Thoracic aorta (tissue), 2 donors: ENCODE measurements around the gene FANCE. TPM values are rescaled to one million over a fixed set of nuclear protein-coding genes. Genes with fewer than 3 reads are reported as not detected.

Experiments used
- ATAC-seq: fragments of 150-250 bp; one replicate; pipeline ENCODE4 v1.8.0; 2017; ENCODE audit warnings: low read depth; ENCODE audit not compliant: insufficient number of reproducible peaks, low FRiP score
- DNase-seq: peaks from one replicate; pipeline ENCODE4 v3.0.0-alpha.2; 2020; ENCODE audit warnings: low spot score
- H3K27ac ChIP-seq, 2 donors: fragments of 200-600 bp; sonication (generic); 1 replicate in 1 of 2; 2 replicates in 1 of 2; pipeline ENCODE4 v1.5.1; 2016; ENCODE audit warnings: mild to moderate bottlenecking in 2 of 2, moderate library complexity in 2 of 2
- H3K27me3 ChIP-seq: fragments of 200-600 bp; sonication (generic); replicated peaks from 2 replicates; pipeline ENCODE4 v1.6.0; 2016; ENCODE audit warnings: mild to moderate bottlenecking; ENCODE audit not compliant: insufficient read depth
- H3K36me3 ChIP-seq: fragments of 200-600 bp; sonication (generic); one replicate; pipeline ENCODE4 v1.5.1; 2016
- H3K4me1 ChIP-seq, 2 donors: fragments of 200-600 bp; sonication (generic); 1 replicate in 1 of 2; 2 replicates in 1 of 2; pipeline versions ENCODE4 v1.5.1 to v1.6.0; 2016; ENCODE audit warnings: low read depth in 2 of 2, mild to moderate bottlenecking in 1 of 2; ENCODE audit not compliant: control insufficient read depth in 1 of 2
- H3K4me3 ChIP-seq: fragments of 200-600 bp; sonication (generic); 2 replicates; pipeline ENCODE4 v1.5.1; 2016; ENCODE audit warnings: mild to moderate bottlenecking
- H3K9me3 ChIP-seq: fragments of 200-600 bp; sonication (generic); 2 replicates; pipeline ENCODE4 v1.5.1; 2016
- total RNA-seq, 2 donors: library from RNA; depleted of rRNA; stranded (reverse); fragments of >200 nt; gene quantifications; one replicate each; pipeline versions ENCODE4 v1.1.0 to v1.2.3, GENCODE V29; 2016
- TF ChIP-seq, protein P1 (sequence below): fragments of 200-600 bp; sonication (generic); IDR thresholded peaks from one replicate; pipeline ENCODE4 v1.5.1; 2019; ENCODE audit warnings: antibody characterized with exemption

Gene FANCE
- total RNA-seq, 2 donors from 2014 or later = 3.1 to 6.2 TPM

DNA sequence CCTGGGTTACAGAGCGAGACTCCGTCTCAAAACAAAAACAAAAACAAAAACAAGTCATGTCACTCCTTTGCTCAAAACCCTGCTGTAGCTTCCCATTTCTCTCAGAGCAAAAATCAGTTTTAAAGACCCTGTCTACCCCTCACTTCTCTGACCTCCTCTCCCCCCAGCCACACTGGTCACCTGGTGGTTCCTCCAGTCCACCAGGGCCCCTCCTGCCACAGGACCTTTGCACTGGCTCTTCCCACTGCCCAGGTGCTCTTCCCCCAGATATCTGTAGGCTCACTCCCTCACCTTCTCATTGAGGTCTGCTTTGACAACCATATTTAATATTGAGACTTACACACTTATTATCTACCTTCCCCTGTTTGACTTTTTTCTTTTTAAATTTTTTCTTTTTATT lies 49.6 kb downstream of the FANCE start:
- H3K27me3 ChIP-seq = peaks cover 4% of the 10 kb centered on the region
- no peaks in the 10 kb centered on the region for H3K9me3 ChIP-seq
- TF ChIP-seq, protein P1, sequence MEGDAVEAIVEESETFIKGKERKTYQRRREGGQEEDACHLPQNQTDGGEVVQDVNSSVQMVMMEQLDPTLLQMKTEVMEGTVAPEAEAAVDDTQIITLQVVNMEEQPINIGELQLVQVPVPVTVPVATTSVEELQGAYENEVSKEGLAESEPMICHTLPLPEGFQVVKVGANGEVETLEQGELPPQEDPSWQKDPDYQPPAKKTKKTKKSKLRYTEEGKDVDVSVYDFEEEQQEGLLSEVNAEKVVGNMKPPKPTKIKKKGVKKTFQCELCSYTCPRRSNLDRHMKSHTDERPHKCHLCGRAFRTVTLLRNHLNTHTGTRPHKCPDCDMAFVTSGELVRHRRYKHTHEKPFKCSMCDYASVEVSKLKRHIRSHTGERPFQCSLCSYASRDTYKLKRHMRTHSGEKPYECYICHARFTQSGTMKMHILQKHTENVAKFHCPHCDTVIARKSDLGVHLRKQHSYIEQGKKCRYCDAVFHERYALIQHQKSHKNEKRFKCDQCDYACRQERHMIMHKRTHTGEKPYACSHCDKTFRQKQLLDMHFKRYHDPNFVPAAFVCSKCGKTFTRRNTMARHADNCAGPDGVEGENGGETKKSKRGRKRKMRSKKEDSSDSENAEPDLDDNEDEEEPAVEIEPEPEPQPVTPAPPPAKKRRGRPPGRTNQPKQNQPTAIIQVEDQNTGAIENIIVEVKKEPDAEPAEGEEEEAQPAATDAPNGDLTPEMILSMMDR = no peak
- DNase-seq = no peak
- no peak for ATAC-seq
- no peak overlapping the region for H3K27ac ChIP-seq
- H3K4me1 ChIP-seq = peaks cover 0 to 11% of the 10 kb centered on the region in 2 donors
- no peaks in the 10 kb centered on the region for H3K36me3 ChIP-seq
- H3K4me3 ChIP-seq = no peak overlapping the region

DNA sequence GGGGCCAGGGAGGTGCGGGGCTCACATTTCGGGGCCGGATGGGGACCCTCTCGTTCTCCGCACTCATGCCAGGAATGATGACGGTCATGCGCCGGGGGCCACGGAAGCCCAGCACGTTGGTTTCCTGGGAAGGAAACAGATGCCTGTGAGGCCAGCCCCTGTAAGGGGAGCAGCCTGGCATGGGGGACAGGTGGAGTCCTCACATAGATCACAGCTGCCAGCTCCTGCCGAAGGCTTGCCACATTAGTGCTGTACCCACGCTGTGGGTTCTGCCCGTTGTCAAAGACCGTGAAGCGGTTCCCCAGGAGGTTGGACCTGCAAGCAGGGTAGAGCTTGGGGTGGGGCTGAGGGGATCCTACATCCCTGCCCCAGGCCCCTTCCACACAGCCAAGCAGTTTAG lies 51.4 kb downstream of the FANCE start:
- ATAC-seq = no peak
- DNase-seq = no peak
- TF ChIP-seq, protein P1 = no peak
- Histone ChIP-seq H3K27me3 (peaks cover 4% of the 10 kb centered on the region), H3K4me3 (no peak overlapping the region), H3K36me3 (no peaks in the 10 kb centered on the region), H3K27ac (no peak overlapping the region), H3K4me1 (peaks cover 0 to 4% of the 10 kb centered on the region in 2 donors), H3K9me3 (no peaks in the 10 kb centered on the region)

DNA sequence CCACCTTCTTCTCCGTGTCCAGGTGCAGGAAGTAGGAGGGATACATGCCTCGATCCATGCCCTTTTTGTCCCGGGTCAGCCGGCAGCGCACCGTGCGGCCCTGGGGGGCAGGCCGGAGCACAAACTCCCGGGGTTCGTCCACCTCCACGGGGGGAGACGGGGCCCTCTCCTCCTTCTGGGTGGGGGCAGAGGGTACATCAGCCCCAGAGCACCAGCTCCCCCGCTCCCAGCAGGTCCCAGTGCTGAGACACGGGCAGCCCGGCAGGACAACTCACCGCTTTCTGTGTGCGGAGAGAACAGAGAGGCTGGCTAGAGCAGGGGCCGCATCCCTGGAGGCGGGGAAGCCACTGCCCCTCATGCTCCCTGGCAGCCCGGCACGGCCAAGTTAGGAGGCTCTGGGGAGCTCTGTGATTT lies 53.9 kb downstream of the FANCE start:
- no peak overlapping the region for H3K4me3 ChIP-seq
- H3K4me1 ChIP-seq = no peaks in the 10 kb centered on the region
- no peaks in the 10 kb centered on the region for H3K36me3 ChIP-seq
- no peak overlapping the region for H3K27ac ChIP-seq
- DNase-seq (no peak), ATAC-seq (no peak)
- H3K9me3 ChIP-seq = no peaks in the 10 kb centered on the region
- peaks cover 4% of the 10 kb centered on the region for H3K27me3 ChIP-seq
- TF ChIP-seq, protein P1 = no peak

DNA sequence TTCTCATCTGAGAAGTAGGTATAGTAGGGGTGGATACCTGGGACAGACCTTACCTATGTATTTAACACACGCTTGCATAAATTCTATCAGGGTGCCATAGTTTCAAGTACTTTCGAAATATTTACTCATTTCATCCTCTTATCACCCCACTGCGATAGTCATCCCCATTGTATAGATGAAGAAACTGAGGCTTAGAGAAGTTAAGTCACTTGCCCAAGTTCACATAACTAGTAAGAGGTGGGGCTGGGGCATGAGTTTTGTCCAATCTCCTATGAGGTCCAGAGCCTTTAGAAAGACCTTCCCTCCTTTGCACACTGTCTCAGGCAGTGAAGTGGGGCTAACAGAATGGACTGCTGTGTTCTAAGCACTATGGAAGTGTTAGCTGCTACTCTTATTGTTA lies 54.4 kb downstream of the FANCE start:
- TF ChIP-seq, protein P1 = no peak
- ATAC-seq (no peak), DNase-seq (no peak)
- Histone ChIP-seq H3K36me3 (no peaks in the 10 kb centered on the region), H3K4me1 (peaks cover 0 to 4% of the 10 kb centered on the region in 2 donors), H3K9me3 (no peaks in the 10 kb centered on the region), H3K27me3 (peaks cover 9% of the 10 kb centered on the region), H3K27ac (no peak overlapping the region), H3K4me3 (no peak overlapping the region)

DNA sequence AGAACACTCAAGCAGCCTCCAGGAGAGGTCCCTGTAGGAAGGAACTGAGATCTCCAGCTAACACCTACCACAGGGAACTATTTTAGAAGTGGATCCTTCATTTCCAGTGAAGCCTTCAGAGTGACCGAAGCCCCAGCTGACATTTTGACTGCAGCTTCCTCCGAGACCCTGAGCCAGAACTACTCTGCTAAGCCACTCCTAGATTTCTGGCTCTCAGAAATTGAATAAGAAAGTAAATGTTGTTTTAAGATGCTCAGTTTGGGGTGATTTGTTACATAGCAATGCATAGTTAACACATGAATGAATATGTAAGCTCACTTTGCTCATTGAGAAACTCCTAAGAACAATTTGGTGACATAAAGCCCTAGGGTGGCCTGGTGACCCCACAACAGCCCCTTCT lies 55.1 kb downstream of the FANCE start:
- Histone ChIP-seq H3K4me1 (peaks cover 0 to 6% of the 10 kb centered on the region in 2 donors), H3K4me3 (no peak overlapping the region), H3K27ac (no peak overlapping the region), H3K36me3 (no peaks in the 10 kb centered on the region), H3K9me3 (no peaks in the 10 kb centered on the region), H3K27me3 (peaks cover 10% of the 10 kb centered on the region)
- TF ChIP-seq, protein P1 = no peak
- DNase-seq (no peak), ATAC-seq (no peak)
